ENCODE measurements around the gene MREG.
"Not testable (repeated sequence)": the region's sequence is repeated elsewhere in the genome, so short reads cannot be mapped to it uniquely, and the experiment has no call there.

MREG gene

DNA sequence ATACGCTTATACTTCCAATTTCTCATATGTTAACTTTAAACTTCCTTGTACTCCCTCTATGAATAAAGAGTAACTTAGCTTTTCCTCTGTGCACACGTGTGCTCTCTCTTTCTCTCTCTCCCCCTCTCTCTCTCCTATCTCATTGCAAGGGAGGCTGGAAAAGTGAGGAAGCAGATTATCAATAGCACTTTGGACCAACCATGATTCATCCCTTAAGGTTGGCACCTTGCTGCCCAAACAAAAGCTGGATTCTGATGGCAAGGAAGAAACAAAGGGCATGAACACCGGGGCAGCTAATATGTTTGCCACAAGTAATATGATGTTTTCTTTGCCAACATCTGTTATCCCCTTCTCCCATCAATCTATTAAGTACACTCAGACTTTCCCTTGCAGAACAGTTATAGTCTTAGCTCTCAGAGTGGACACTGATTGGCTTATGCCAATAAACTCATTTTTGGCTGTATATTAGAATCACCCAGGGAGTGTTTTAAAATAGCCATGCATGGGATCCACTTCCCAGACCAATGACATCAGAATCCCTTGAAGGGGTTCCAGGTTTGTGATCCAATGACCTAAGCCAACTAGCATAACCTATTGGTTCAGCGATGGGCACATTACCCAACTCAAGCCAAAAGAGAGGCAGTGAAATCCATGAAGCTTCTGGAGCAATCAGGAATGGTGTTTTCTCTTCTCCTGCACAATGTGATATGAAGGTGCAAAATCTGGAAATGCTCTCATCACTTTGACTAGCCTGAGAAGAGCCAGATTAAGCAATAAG, 60.3 kb downstream of the MREG start:
- DNase-seq, result no peak

DNA sequence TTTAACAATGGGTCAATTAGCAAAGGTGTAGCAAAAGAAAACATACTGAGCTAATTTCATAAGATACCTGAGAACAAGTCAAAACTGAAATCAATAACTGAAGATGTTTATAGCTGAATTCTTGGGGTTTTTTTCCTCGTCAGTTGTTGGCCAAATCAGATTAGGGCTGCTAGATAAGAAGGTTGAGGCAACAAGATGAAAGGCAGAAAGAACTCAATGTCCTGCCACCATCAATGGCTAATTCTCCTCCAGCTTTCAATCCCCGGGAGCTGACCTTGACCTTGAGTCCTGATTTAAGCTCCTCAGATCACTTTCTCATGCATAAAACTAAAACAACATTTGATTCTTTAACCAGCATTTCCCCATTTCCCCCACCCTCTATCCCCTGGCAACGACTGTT, 61.8 kb downstream of the MREG start:
- DNase-seq, result no peak

DNA sequence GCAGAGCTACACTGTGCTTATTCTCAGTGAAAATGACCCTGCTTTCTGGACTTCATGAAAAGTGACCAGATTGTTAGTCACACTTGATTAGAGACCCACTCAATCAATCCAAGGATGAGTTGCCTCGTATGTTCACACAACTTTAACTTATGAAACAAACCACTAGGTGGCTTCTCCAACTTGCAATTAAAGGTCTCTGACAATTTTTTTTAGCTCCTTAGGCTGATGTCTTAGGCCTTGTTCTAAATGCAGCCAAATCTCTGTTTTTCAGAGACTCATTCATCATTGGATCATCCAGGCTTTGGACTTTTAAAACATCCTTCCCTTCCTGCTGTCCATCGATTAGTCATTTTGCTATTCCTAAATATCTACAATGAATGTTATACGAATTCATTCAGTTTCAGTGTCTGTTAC, 63.4 kb downstream of the MREG start:
- DNase-seq, result no peak

DNA sequence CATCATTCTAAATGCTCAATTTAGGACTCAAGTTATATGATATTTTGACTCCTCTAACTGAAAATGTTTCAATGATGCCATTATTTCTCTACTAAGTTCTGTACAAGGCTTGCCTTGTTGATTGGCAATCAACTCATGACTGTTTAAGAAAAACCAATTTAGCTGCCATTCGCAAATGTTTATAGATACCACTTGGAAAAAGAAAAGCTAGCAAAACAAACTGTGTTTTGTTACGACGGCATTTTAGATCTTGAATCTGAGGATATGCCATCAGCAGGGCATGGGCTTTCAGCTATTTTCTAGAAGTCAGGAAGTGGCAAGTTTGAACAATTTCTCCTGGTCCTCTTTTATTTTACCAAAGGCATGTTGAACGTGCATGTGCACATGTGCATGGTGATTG, 65.3 kb downstream of the MREG start:
- DNase-seq, result no peak

DNA sequence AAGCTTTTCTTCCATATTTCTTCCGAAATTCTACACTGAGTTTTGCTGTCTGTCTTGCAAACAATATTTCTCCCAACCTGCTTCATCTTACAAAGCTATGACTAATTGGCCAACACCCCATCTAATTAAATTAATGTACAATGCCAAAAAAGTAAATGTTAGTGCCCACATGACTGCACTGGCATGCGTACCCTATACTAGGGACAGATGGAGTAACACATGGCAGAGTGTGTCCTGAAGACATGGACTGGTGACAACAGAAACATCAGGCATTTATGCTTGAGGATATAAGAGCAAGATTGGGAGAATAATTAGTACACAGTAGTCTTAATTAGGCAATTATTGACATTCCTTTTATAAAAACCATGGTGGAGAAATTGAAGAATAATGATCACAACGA, 66.8 kb downstream of the MREG start:
- no peak for DNase-seq

DNA sequence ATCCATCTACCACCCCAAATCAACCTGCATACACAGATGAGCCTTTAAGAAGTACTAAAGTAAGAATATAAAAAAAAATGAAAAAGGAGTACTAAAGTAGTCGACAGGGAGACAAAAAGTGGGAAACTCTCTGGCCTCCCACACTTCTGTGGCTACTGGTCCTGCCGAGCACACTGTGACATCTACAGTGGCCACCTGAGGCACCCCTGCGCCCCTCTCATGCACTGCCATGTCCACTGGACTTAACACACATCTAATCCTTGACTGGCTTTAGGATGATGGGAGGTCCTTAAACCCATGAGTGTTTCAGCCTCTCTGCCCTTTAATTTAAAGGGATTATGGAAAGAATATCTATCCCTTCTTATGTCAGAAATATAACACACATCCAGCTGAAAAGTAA, 71.2 kb downstream of the MREG start:
- DNase-seq, result no peak

DNA sequence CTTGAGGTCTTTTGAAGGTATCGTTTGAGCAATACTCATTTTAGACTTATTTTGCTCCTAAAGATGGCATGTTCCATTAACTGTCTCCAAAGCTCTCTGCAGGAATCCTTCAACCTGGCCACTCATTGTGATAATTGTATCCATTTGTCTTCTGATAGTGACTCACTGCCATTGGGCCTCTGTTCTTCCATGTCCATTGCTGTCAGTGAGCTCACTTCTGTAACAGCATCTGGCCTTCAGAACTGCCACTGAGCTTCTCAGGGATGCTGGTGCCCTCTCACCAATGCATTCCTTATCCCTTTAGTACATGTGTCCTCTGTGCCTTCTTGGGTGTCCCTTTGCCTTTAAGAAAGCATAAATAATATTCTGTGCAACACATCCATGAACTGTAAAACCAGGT, 71.6 kb downstream of the MREG start:
- no peak for DNase-seq

DNA sequence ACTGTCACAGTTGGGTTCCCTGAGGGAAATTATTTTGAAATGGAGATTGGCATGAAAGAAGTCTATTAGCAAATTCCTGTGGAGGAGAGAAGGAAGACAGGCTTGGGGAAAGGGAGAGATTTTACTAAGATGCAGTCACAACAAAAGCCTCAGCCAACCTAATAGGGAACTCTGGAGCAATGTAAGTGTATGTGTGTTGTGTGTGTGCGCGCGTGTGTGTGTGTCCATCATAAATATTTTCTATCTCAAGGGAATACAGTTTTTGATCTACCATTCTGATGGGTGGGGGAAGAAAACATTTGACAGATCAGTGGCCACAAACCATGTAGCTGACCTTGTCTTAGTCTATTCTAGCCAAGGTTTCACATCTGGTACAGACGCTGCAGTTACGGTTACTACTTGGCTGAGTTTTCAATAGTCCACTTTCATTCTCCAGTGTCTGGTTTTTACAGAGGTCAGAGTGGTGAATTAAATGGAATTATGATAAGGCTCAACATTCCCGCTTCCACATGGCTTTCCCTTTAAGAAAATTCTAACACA, 72.6 kb downstream of the MREG start:
- no peak for DNase-seq

DNA sequence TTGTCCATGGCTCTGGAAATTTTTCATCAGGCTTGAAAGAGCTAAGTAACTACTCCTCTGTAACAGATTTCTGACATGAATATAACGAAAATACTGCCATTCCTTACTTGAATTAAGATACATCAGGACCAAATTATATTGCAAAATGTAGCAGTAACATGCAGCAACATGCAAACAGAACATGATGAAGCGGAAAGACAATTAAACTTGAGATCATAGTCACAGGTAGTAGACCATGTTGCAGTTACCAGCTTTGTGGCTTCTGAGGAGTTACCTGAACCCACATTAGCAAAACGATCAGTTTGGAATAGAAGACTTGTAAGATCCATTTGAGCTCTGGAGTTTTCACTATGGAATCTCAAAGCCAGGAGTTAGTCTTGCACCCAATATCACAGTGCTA, 76.2 kb downstream of the MREG start:
- no peak for DNase-seq

DNA sequence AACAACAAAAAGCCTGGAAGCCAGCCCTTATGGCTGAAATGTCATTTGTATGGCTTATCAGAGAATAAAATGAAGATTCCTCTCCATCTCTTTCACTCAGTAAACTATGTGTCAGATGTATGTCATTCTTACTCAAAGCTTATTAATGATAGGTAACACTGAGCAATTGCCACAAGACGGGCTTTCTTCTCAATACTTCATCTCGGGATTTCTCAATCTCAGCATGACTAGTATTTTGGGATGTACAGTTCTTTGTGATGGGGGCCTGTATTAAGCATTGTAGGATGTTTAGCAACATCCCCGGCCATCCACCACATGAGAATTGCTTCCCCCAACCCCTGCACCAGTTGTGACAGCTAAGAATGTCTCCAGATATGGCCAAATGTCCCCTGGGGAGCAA, 80.2 kb downstream of the MREG start:
- no peak for DNase-seq

DNA sequence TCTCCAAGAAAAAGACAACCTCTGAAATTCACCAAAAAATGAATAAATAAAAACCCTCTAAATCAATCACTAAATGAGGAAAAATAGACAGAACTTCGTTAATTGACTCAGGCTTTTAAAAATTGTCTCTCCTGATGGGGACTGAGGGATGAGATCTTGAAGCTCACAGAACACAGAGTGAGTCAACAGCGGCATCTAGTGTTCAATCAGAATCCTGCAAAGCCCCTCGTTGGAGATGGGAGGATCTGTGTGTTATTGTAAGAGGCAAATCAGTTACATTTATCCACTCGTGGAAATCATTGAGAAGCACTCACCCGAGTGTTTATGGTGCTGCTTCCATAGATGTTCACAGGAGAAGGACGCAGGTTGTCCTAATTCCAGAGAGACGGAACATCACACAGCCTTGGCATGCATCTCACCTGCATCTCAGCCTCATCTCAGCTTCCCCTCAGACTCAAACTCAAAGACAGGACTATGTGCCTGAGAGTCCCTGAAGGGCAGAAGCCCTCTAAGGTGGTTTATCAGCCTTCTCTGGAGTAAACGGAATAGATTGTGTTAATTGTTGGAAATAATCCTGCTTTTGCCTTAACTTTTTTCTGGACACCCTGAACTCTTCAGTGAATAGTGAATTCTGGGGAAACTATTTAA, 82.0 kb downstream of the MREG start:
- no peak for DNase-seq

DNA sequence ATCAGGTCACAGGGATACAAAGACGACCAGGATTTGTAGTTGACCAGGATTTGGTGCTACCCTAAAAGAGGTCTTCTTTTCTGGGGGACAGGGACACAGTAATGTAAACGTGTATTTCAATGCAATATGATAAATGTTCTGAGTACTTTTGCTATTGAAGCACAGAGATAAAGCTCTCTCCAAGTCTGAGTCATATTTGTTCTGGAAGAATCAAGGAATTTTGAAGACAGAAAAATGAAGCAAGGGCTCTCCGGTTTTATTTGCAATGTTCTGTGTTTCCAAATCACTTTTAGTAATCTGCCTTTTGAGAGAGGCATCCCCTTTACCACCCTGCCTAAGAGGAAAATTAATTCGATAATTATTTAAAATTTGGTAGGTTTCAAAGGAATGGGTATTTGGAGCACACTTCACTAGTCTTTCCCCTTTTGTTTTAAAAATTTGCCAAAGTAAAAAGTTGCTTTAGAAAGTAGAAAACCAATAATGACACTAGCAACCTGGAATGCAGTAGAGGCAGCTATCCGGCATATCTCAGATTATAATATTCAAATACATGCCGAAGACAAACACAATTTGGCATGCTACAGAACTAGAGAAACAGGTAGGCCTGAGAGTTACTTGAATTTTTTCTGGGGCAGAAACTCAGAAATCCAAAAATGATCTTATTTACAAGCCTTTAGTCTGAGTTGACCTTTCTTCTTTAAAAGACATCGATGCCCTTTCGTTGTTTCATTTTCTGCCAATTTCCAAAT, 82.7 kb downstream of the MREG start:
- no peak for DNase-seq

DNA sequence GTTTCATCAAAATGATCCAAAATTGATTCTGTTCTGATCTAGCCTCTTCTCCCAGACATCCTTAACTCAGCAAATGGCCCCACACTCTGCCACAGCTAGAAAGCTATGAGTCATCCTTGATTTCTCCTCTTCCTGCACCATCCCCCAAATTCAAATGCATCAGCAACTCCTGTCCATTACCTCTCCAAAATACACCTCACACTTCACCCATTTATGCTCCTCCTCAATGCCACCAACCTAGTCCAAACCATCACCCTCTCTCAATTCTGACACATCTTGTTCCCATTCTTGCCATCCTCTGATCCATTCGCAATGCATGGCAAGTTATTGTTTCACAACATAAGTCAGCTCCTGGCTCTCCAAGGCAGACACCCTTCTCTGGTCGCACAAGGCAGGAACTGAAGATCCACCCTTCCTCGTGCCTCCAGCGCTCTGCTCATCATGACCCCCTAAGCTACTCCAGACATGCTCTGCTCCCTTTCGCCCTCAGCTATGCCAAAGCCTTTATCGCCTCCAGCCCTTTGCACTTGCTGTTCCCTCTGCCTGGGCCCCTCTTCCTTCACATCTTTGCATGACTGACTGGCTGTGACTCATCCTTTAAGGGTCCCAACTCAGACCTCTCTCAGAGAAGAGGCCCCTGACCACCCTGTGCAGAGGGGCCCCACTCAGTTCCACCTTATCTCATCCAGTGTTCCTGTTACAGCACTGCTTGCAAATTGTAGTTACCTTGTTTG, 83.6 kb downstream of the MREG start:
- DNase-seq, result no peak

DNA sequence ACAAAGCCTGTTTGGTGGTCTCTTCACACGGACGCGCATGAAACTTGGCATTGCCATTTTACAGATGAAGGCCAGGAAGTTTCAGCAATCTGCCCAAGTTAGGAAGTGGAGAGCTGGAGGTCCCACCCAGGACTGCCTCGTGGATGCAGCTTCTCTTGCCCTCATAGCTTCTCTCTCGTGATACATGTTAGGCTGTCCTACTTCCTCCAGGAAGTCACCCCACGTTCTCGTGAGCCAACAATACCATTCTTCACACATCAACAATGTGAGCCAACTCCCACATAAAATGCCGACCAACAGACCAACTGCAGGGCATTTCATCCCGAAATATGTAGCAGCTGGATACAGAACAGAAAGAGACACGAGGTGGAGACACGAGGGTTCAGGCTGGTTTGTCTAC, 85.3 kb downstream of the MREG start:
- DNase-seq, result no peak

DNA sequence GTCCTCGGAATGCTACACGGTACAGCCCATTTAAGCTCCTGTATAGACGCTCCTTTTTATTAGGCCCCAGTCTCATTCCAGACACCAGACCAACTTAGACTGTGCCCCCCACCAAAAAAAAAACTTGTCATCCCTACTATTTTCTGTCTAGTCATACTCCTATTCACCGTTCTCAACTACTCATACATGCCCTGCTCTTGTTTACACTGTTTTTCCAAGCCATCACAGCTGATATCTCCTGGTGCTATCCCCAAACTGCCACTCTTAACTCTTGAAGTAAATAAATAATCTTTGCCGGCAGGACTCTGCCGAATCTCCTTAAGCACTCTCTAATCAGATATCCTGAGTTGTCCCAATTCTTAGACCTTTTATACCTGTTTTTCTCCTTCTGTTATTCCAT, 86.4 kb downstream of the MREG start:
- DNase-seq, result not testable (repeated sequence)

DNA sequence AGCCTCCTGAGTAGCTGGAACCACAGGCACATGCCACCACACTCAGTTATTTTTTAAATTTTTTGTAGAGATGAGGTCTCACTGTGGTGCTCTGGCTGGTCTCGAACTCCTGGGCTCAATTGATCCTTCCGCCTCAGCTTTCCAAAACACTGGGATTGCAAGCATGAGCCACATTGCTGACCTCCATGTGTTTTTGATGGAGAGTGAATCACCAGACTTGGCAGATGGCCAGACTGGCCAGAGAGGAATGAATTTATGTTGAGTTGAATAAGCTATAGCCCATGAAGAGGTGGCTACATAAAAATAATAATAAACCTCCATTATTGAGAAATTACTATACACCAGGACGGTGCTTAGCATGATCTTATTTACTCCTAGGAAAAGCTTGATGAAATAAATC, 91.5 kb downstream of the MREG start:
- DNase-seq, result no peak

DNA sequence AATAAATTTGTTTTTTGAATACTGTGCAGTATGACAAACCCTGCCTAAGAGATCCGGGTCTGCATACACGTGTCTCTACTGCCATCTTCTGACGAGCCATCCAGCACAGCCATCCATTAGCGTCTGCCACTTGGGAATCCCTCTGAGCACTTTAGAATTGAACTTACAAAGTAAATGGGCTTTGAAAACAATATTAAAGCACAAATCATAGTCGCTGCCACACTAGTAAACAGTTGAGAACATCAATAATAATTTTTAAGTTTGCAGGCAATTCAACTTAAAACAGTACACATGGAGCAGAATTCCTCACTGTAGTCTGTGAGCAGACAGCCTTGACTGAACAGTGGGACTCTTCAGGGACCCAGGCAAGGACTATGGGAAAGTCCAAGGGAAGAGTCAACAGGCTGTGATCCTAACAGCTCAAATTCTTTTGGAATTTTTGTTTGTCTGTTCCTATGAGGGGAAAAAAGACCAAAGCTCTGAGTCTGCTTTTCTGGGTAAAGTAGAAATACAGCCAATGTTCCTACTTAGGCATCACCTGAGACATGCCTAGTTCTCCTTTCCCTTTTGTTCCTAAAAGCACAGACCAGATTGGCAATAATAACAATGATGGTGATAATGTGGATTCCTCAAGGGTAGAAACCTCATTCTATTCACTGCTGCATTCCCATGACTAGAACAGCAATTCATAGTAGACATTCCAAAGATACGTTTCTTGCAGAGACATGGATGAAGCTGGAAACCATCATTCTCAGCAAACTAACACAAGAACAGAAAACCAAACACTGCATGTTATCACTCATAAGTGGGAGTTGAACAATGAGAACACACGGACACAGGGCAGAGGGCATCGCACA, 92.9 kb downstream of the MREG start:
- peak; percentile 19 for DNase-seq

DNA sequence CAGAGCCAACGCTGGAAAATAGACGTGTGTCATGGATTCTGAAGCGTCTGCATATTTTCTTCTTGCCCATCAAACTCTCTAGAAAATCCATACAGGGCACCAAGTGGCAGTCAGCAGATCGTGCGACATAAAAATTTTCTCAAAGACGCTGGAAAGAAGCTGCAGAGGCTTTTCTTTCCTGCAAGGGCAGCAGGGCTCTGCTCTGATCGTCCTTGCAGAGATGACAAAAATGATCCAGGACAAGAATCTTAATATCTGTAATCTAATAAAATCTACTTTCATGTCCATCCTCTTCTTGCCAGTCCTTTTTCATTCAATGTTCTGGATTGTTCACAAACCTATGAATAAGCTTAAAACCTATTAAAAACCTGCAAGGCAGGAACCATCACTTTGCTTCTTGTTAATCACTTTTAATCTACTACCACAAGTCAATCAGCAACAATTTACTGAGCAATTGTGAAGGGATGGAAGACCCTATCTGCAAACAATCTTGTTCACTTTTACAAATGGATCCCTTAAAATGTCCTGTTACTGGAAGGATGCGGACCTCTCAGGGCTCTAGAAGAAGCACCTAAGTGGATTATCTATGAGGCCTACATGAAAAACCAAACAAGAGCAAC, 93.6 kb downstream of the MREG start:
- DNase-seq, result no peak

DNA sequence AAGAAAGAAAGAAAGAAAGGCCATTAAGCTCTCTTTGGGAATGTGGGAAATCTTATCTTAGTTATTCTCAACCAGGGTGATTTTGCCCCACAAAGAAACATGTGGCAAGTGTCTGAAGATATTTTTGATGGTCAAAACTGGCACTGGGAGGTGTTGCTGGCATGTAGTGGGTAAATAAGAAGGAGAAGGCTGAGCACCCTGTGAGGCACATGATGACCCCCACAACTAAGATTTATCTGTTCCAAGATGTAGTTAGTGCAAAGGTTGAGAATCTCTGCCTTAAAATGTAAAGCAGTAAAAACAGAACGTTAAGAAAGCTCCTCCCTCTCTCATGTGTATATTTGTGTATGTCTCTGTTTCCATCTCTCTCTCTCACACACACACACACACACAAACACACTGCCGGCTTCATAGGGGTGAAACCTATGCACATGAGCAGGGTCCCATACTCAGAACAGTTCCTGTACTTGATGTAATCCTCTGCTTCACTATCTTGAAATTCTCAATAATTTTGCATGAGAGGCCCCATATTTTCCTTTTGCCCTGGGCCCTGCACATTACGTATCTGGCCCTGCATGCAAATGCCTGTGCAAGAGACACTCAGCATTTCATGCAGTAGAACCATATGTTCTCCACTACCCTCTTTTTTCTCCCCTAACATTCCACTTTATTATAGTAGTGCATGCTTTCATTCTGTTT, 94.3 kb downstream of the MREG start:
- no peak for DNase-seq

DNA sequence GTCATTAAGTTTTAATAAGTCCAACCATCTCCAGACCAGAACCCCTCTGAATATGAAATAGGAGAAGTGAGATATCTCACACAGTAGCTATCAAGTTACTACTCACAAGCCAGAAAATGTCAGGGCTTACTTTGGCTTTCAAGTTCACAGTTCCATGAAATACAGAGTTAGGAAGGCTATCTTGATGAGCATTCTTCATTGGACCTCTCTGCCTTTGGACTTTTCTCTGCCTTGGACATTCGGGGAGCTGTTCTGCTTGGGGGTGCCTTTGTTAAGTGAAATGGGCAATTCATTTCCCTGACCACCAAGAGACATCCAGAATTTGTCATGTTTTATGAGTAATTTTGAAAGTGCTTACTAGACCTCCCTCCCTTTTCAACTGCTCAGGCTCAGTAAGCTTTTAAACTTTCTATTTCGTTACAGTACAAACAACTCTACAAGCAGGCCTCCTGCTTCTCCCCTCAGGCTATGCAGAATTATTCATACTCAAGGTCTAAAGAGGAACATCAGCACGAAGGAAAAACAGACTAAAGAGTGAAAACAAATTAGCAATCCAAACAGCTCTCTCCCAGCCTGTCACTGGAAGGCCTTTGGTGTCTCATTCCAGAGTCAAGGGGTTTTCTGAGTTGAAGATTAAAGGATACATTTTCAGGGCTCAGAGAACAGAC, 95.3 kb downstream of the MREG start:
- no peak for DNase-seq

Data from NCI-H524 treated with DMSO at 0.1 percent for 48 hours (cell line).